Vein endothelial cell (primary cell): ENCODE measurements around the gene NLRC4. TPM values are rescaled to one million over a fixed set of nuclear protein-coding genes. Genes with fewer than 3 reads are reported as not detected.
A peak's percentile ranks its signal among the peaks of the same experiment; 100 is the strongest.

Source experiments
- small RNA-seq: library from RNA; depleted of rRNA; stranded (forward); fragments of <200 nt; gene quantifications from one replicate; pipeline ENCODE3, GENCODE V24; 2012
- total RNA-seq: library from RNA; depleted of rRNA; stranded (reverse); fragments of >200 nt; gene quantifications from 2 replicates; pipeline ENCODE4 v1.2.3, GENCODE V29; 2012

Gene NLRC4
- not detected in 2 replicates for total RNA-seq

DNA sequence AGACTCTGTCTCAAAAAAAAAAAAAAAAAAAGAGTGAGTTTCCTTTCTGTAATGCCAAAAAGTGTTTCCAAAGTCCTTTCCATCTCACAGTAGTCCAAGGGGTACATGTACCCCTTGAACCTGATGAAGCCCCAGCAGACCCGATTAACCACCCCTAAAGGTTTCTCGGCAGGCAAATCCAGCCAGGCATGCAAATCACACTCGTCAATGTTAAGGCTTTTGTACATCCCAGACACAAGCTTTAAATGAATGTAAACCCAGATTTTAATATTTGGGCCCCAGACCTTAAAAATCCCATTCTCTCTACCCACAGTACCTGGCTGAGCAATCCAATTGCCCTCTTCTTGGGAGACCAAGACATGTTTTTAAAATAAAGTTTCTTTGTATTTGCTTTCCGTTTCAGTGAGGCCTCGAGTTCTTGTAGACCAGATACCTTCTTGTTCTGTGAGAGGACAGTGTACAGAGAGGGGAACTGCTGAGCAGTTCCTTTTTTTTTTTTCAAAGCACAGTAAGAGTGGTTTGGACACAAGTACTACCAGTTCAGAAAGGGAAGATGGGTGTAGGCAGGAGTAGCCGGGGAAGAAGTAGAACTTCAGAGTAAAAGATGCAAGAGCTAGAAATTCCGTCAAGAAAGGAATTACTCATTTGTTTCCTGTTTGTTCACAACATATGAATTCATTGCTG, at the start of gene NLRC4:
NLRC4 (minus strand) TSS at position 465 of the 684 bp plus-strand sequence. CDS start 8,111 bp downstream, outside the sequence.

DNA sequence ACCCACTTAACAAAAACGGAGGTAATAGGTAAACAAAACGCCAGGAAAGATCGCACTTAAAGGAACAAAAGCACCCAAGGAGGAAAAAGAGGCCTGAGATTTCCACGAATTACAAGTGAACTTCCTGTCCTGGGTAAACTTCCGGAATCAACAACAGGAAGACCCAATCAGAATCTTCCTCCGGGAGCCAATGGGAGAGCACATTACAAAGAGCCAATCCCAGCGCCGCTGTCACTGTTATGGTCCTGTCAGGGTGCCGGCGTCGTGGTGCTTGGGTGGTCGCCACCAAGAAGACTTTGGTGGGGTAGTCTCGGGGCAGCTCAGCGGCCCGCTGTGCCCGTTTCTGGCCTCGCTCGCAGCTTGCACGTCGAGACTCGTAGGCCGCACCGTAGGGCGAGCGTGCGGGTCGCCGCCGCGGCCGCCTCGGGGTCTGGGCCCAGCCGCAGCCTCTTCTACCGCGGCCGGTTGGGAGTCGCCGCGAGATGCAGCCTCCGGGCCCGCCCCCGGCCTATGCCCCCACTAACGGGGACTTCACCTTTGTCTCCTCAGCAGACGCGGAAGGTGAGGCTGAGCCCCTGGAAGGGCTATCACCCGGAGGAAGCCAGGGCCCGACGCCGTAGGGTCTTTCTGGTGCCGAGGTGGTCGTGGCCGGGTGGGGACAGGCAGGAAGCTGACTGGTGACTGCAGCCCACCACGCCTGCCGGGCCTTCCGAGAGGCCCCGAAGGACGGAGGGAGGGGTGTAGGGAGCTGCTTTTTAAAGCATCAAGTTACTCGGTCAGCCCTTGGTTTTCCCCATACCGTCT, 13.2 kb upstream of the NLRC4 start, which contains the start of gene YIPF4:
YIPF4 (plus strand) TSS at position 231 of the 804 bp plus-strand sequence; CDS start at position 483, 252 bp downstream.

Small RNA genes lying within 50 kb of the gene (small RNA-seq; reads per million reads assigned to genes)
- gene RNU6-647P = 0.32 reads per million, percentile 11 among the genes with 10 or more reads in this experiment

Other genes with a start within 250 kb of the NLRC4 start
- gene DPY30, start 225.1 kb downstream of the NLRC4 start, total RNA-seq = 59.4 and 62.1 TPM in 2 replicates
- 34.9 and 37.6 TPM in 2 replicates for gene SPAST, start 201.3 kb downstream of the NLRC4 start, total RNA-seq
- gene SLC30A6, start 99.0 kb downstream of the NLRC4 start, total RNA-seq = 23.5 and 26.8 TPM in 2 replicates
- 14.7 and 21.8 TPM in 2 replicates for gene YIPF4, start 13.0 kb upstream of the NLRC4 start, total RNA-seq
- 146 and 178 TPM in 2 replicates for gene BIRC6, start 92.1 kb upstream of the NLRC4 start, total RNA-seq